Daoy (cell line): ENCODE measurements around the gene ZNF584. TPM values are rescaled to one million over a fixed set of nuclear protein-coding genes. Genes with fewer than 3 reads are reported as not detected.
"Not testable (repeated sequence)": the region's sequence is repeated elsewhere in the genome, so short reads cannot be mapped to it uniquely, and the experiment has no call there.

Source experiments
- DNase-seq: peaks from one replicate; pipeline ENCODE4 v3.0.0-alpha.2; 2015; ENCODE audit warnings: low read depth
- total RNA-seq: library from RNA; depleted of rRNA; stranded (reverse); fragments of >200 nt; shearing (Covaris generic); gene quantifications from 2 replicates; pipeline ENCODE4 v1.2.3, GENCODE V29; 2014

Gene ZNF584
- total RNA-seq, 1 experiment from 2014 or later = 20.5 TPM

GRCh38 chr19:58403920-58404478, 4.5 kb upstream of the ZNF584 start:
- not testable (repeated sequence) for DNase-seq

GRCh38 chr19:58406818-58407657, 1.4 kb upstream of the ZNF584 start:
- DNase-seq = no peak

- peak; percentile 23 for DNase-seq
Measured at GRCh38 chr19:58407658-58408151, 744 bp upstream of the ZNF584 start.

GRCh38 chr19:58409010-58409790, 751 bp downstream of the ZNF584 start:
- peak; percentile 58 for DNase-seq

- no peak for DNase-seq
Measured at GRCh38 chr19:58416604-58417003, 8.2 kb downstream of the ZNF584 start.

- no peak for DNase-seq
Measured at GRCh38 chr19:58417071-58417470, 8.6 kb downstream of the ZNF584 start.

GRCh38 chr19:58428617-58429016, 20.2 kb downstream of the ZNF584 start:
- no peak for DNase-seq

GRCh38 chr19:58429745-58430144, 21.3 kb downstream of the ZNF584 start:
- DNase-seq = no peak

GRCh38 chr19:58434217-58434616, 25.8 kb downstream of the ZNF584 start:
- no peak for DNase-seq

GRCh38 chr19:58439576-58440554, 31.4 kb downstream of the ZNF584 start, which contains the start of gene ZNF132:
Gene ZNF132, minus strand, starts transcription at chr19:58440153. Its CDS starts 332 bp downstream, at chr19:58439821.
- peak; percentile 98 for DNase-seq

- DNase-seq = no peak
Measured at GRCh38 chr19:58440556-58440955, 32.1 kb downstream of the ZNF584 start.

- not testable (repeated sequence) for DNase-seq
Measured at GRCh38 chr19:58442986-58443385, 34.5 kb downstream of the ZNF584 start.

- DNase-seq = not testable (repeated sequence)
Measured at GRCh38 chr19:58448860-58449259, 40.4 kb downstream of the ZNF584 start.

GRCh38 chr19:58449980-58450379, 41.5 kb downstream of the ZNF584 start:
- DNase-seq = not testable (repeated sequence)

GRCh38 chr19:58450856-58451357, 42.5 kb downstream of the ZNF584 start:
- no peak for DNase-seq

GRCh38 chr19:58451358-58452101, 43.1 kb downstream of the ZNF584 start, which contains the start of gene ZNF324B:
Gene ZNF324B, plus strand, starts transcription at chr19:58451622. Its CDS starts 2,080 bp downstream, at chr19:58453702.
- peak; percentile 98 for DNase-seq

GRCh38 chr19:58453743-58454142, 45.3 kb downstream of the ZNF584 start:
- no peak for DNase-seq

- no peak for DNase-seq
Measured at GRCh38 chr19:58455306-58455705, 46.9 kb downstream of the ZNF584 start.

GRCh38 chr19:58456111-58456510, 47.7 kb downstream of the ZNF584 start:
- DNase-seq = no peak

GRCh38 chr19:58460039-58460438, 51.6 kb downstream of the ZNF584 start:
- no peak for DNase-seq
